ACC112 (cell line): ENCODE results near the gene ABCD1.
"Not testable (repeated sequence)": the region's sequence is repeated elsewhere in the genome, so short reads cannot be mapped to it uniquely, and the experiment has no call there.

Experiments used
- H2AFZ ChIP-seq: fragments of 200-600 bp; sonication (generic); one replicate; pipeline ENCODE4 v1.6.0; 2017; ENCODE audit warnings: antibody characterized with exemption, low read length; ENCODE audit not compliant: unreplicated experiment
- H3K27ac ChIP-seq: fragments of 200-600 bp; sonication (generic); 2 replicates; pipeline ENCODE4 v1.5.1; 2014; ENCODE audit warnings: low read depth, mild to moderate bottlenecking, antibody characterized with exemption, low read length, moderate library complexity
- H3K27me3 ChIP-seq: fragments of 200-600 bp; sonication (generic); 2 replicates; pipeline ENCODE4 v1.6.1; 2014; ENCODE audit warnings: mild to moderate bottlenecking, antibody characterized with exemption, low read length, moderate library complexity, mixed read lengths; ENCODE audit not compliant: insufficient read depth
- H3K36me3 ChIP-seq: fragments of 200-600 bp; sonication (generic); 2 replicates; pipeline ENCODE4 v1.6.1; 2016; ENCODE audit warnings: mild to moderate bottlenecking, antibody characterized with exemption, low read length, moderate library complexity, mixed read lengths; ENCODE audit not compliant: insufficient read depth
- H3K4me1 ChIP-seq: fragments of 200-600 bp; sonication (generic); one replicate; pipeline ENCODE4 v1.6.1; 2016; ENCODE audit warnings: low read length, mixed read lengths; ENCODE audit not compliant: insufficient read depth, unreplicated experiment, control insufficient read depth
- H3K4me3 ChIP-seq: fragments of 200-600 bp; sonication (generic); 2 replicates; pipeline ENCODE4 v1.5.1; 2014; ENCODE audit warnings: mild to moderate bottlenecking, low read depth, low read length
- H3K79me2 ChIP-seq: fragments of 200-600 bp; sonication (generic); one replicate; pipeline ENCODE4 v1.6.0; 2016; ENCODE audit warnings: low read length; ENCODE audit not compliant: control insufficient read depth, unreplicated experiment, insufficient read depth

The ABCD1 gene

GRCh38 chrX:153688506-153688905 is 36.1 kb upstream of the ABCD1 start:
- H3K4me3 ChIP-seq, result peak overlapping the region; percentile 66
- H2AFZ ChIP-seq, result no peak overlapping the region
- H3K27me3 ChIP-seq, result no peaks in the 10 kb centered on the region
- H3K27ac ChIP-seq, result no peak overlapping the region
- no peaks in the 10 kb centered on the region for H3K36me3 ChIP-seq
- no peaks in the 10 kb centered on the region for H3K79me2 ChIP-seq
- peaks cover 3% of the 10 kb centered on the region for H3K4me1 ChIP-seq

GRCh38 chrX:153688911-153689590 is 35.6 kb upstream of the ABCD1 start:
- Histone ChIP-seq H2AFZ (no peak overlapping the region), H3K36me3 (no peaks in the 10 kb centered on the region), H3K79me2 (no peaks in the 10 kb centered on the region), H3K27ac (no peak overlapping the region), H3K4me3 (peak overlapping the region; percentile 66), H3K4me1 (peaks cover 3% of the 10 kb centered on the region), H3K27me3 (no peaks in the 10 kb centered on the region)

GRCh38 chrX:153689654-153690465 is 34.8 kb upstream of the ABCD1 start:
- no peak overlapping the region for H2AFZ ChIP-seq
- H3K4me3 ChIP-seq, result peak overlapping the region; percentile 43; the same call in 1 of the 2 replicates
- H3K36me3 ChIP-seq, result no peaks in the 10 kb centered on the region
- H3K27me3 ChIP-seq, result no peaks in the 10 kb centered on the region
- no peaks in the 10 kb centered on the region for H3K79me2 ChIP-seq
- H3K27ac ChIP-seq, result no peak overlapping the region
- peaks cover 3% of the 10 kb centered on the region for H3K4me1 ChIP-seq

DNA sequence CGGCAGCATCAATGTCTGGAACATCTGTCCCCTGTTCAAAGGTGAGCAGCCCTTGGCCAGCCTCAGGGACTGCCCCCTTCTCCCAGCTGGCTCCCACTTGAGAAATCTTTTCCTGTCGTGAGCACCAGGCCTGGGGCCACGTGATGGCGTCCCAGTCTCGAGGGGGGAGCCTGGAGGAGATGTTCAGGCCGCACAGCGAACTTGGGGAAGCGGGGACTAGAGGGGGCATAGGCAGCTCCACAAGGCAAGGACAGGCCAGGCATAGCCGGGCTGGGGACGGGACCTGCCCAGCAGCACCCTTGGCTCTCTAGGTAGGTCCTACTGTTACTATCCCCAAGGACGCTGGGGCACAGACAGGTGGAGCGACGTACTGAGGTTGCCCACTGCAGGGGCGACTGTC is 34.2 kb upstream of the ABCD1 start:
- Histone ChIP-seq H3K36me3 (no peaks in the 10 kb centered on the region), H3K27me3 (no peaks in the 10 kb centered on the region), H2AFZ (no peak overlapping the region), H3K27ac (no peak overlapping the region), H3K4me1 (peaks cover 3% of the 10 kb centered on the region), H3K4me3 (no peak overlapping the region), H3K79me2 (no peaks in the 10 kb centered on the region)

DNA sequence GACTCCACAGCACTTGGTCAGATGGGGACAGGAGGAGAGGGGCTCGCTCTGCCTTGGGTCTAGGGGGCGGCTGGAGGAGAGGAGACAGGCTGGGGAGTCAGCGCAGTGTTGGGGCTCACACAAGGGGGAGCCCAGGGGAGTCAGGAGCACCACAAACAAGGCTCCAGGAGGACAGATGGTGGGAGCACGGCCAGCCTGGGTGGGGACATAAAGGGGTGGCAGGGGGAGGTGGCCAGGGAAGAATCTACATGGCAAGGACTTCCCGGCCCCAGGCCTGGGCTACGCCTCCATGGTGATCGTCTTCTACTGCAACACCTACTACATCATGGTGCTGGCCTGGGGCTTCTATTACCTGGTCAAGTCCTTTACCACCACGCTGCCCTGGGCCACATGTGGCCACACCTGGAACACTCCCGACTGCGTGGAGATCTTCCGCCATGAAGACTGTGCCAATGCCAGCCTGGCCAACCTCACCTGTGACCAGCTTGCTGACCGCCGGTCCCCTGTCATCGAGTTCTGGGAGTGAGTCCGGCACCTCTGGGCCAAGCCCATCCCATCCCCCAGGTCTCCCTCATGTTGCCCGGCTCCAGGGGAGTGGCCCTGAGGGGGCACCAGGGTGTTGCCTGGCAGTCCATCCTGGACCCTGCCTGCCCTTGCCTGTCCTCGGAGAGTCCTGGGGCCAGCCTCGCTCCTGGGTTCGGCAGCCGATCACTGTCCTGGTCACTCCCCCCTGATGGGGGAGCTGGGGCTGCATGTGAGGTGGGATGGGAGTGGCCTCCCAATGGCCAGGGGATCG is 33.4 kb upstream of the ABCD1 start:
- not testable (repeated sequence) for H3K36me3 ChIP-seq, H3K4me3 ChIP-seq, H3K27me3 ChIP-seq, H3K4me1 ChIP-seq, H3K27ac ChIP-seq, H3K79me2 ChIP-seq, H2AFZ ChIP-seq

DNA sequence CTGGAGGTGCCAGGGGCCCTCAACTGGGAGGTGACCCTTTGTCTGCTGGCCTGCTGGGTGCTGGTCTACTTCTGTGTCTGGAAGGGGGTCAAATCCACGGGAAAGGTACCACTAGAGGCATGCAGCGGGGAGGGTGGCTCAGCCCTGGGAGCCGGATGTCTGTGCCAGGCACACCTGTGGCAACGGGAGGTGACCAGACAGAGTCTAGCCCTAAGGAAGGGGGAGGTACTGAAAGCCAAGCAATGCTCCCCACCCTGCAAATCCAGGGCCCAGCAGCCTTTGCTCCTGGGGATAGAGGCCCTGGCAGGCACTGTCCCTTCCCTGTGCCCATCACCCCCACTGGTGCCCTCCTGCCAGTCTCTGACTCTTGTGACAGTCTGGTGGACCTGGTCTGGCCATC is 32.7 kb upstream of the ABCD1 start:
- Histone ChIP-seq H2AFZ (no peak overlapping the region), H3K79me2 (no peaks in the 10 kb centered on the region), H3K4me1 (peaks cover 3% of the 10 kb centered on the region), H3K4me3 (no peak overlapping the region), H3K36me3 (no peaks in the 10 kb centered on the region), H3K27ac (no peak overlapping the region), H3K27me3 (no peaks in the 10 kb centered on the region)

- no peaks in the 10 kb centered on the region for H3K36me3 ChIP-seq
- H3K27me3 ChIP-seq, result no peaks in the 10 kb centered on the region
- no peak overlapping the region for H3K27ac ChIP-seq
These were observed 32.0 kb upstream of the ABCD1 start for GRCh38 chrX:153692611-153693156.

DNA sequence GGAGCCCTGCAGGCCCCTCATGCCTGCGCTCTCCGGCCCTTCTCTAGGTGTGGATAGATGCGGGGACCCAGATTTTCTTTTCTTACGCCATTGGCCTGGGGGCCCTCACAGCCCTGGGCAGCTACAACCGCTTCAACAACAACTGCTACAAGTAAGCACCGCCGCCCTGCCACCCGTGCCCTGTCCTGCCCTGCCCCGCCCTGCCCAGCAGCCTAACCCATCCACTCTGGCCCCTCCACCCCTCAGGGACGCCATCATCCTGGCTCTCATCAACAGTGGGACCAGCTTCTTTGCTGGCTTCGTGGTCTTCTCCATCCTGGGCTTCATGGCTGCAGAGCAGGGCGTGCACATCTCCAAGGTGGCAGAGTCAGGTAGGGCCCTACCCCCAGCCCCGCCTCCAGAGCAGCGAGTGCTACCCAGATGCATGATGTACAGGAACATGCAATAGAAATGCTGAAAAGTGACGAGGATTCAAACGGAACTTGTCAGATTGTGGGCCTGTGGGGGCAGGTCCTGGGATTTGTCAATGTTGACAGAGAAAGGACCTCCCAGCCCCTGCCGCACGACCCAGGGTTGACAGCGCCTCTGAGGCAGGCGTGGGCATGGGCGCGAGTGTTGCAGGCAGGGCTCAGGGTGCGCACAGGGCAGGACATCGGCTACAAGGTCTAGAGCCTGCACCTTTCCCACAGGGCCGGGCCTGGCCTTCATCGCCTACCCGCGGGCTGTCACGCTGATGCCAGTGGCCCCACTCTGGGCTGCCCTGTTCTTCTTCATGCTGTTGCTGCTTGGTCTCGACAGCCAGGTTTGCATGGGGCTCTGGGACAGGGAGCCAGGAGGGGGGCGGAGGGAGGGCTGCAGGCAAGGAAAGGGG is 31.2 kb upstream of the ABCD1 start:
- Histone ChIP-seq H3K27ac (no peak overlapping the region), H2AFZ (no peak overlapping the region), H3K79me2 (no peaks in the 10 kb centered on the region), H3K4me1 (peaks cover 3% of the 10 kb centered on the region), H3K27me3 (no peaks in the 10 kb centered on the region), H3K36me3 (no peaks in the 10 kb centered on the region), H3K4me3 (no peak overlapping the region)

More at GRCh38 chrX:153692611-153693156, 32.0 kb upstream of the ABCD1 start:
- peaks cover 3% of the 10 kb centered on the region for H3K4me1 ChIP-seq
- H3K4me3 ChIP-seq, result no peak overlapping the region
- H3K79me2 ChIP-seq, result no peaks in the 10 kb centered on the region
- no peak overlapping the region for H2AFZ ChIP-seq

GRCh38 chrX:153694256-153694655 is 30.4 kb upstream of the ABCD1 start:
- H3K27me3 ChIP-seq, H3K27ac ChIP-seq, H3K36me3 ChIP-seq, H3K79me2 ChIP-seq, H3K4me1 ChIP-seq, H3K4me3 ChIP-seq, H2AFZ ChIP-seq: not testable (repeated sequence)
